ENCODE results near the gene PRPF6.

The PRPF6 gene

DNA sequence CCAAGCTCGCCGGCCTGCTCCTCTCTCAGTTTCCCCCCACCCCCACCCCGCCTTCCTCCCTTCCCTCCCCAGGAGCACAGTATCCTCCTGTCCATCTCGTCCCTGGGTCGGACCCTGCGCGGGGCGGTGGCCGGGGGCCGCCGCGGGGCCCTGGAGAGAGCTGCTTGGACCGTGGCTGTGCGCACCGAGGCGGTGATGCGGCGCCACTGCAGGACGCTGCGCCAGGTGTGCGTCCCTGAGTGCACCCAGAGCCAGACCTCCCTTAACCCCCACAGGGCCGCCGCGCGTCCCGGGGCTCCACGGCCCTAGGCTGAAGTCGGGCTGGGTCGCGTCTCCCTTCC lies 57.3 kb downstream of the PRPF6 start:
- no peak for DNase-seq

DNA sequence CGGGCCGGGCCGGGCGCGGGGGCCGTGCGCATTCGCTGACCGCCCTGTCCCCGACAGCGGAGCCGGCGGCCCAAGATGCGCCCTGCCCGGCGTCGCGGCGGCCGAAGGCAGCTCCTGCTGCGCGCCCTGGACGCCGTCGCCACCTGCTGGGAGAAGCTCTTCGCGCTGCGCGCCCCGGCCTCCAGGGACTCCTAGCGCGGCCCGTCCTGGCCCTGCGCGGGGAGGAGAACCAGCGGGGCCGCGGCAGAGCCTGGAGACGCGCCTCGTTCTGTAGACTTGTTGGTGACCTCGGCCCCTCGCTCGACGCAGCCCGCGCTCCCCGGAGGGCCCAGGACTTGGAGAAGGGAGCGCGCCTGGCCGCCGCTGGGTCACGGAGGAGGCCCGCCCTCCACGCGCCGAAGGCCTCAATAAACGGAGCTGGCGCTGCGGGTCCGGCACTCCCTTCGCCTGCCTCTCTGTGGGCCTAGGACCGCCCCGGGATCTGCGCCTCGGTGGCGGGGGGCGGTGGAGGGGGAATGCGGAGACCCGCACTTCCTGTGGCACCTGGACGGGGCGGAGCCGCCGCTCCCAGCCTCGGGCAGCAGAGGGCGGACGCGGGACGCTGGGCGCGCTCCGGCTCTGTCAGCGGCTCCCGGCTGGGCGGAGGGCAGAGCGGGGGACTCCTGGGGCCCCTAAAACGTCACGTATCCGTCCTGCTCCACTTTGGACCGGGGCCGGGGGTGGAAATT lies 57.8 kb downstream of the PRPF6 start:
- DNase-seq, result no peak

DNA sequence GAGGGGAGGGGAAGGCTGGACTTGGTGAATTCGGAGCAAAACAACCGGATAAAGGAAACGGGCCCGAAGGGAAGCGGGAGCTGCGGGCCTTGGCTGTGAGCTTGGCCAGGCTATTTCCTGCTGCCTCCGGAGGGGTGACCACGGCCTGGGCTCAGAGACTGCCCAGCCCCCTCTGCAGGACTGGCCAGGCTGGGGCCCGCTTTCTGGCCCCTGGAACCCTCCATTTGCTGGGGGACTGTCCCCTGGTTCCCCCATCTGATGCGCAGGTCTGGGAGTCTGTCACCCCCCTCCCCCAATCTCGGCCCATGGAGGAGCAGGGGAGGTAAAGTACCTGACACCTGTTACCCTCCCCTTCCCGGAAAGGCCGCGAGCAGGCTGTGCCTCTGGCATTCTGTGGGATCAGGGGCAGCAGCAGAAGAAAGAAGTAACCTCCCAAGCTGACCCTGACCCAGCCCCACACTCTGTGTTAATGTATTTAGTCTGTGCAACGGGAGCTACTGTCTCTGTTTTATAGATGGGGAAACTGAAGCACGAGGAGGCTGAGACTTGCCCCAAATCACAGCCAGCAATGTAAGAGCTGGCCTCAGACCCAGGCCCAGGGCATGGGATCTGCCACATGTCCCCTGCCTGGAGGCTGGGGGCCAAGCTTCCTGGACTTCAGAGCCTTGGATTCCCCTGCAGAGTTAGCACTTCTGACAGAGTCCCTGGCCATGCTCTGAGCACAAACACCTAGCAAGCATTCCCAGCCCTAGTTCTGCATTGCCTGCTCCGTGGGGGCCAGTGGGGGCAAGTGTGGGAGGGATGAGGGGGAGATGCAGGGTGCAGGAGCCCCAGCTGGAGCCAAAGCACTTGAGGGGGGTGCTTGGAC lies 58.6 kb downstream of the PRPF6 start:
- no peak for DNase-seq

DNA sequence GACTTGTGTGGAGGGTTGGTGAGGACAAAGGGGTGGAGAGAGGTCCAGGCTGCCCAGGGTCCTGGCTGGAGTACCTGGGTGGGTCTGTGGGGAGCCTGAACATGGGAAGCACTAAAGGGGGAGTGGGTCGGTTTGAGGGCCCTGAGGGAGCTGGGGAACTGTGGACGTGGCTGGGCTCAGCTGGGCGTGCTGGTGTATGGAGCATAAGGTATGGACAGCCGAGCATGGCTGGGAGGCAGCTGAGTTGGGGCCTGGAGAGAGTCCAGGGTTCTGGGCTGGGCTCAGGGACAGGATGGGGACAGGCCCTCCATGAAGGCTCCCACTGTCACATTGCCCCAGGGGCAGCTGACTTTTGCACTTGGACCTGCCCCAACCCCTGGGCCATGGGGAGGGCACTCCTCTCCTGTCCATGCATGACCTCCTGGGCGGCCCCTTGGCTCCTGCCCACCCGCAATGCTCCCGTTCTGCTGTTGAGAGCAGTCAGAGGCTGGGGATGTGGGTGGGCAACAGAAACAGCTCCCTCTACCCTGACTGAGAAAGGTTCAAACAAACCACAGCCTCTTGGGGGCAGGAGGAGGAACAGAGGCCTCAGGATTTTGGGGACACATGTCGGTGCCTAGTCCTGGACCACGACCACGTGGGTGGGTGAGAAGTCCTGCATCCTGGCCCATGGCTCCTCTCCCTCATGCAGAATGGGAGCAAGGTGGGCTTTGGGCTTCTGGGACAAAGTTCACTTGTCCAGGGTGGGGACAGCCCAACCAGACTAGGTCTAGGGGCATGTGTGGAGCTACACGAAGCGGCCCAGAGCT lies 59.5 kb downstream of the PRPF6 start:
- DNase-seq, result no peak

DNA sequence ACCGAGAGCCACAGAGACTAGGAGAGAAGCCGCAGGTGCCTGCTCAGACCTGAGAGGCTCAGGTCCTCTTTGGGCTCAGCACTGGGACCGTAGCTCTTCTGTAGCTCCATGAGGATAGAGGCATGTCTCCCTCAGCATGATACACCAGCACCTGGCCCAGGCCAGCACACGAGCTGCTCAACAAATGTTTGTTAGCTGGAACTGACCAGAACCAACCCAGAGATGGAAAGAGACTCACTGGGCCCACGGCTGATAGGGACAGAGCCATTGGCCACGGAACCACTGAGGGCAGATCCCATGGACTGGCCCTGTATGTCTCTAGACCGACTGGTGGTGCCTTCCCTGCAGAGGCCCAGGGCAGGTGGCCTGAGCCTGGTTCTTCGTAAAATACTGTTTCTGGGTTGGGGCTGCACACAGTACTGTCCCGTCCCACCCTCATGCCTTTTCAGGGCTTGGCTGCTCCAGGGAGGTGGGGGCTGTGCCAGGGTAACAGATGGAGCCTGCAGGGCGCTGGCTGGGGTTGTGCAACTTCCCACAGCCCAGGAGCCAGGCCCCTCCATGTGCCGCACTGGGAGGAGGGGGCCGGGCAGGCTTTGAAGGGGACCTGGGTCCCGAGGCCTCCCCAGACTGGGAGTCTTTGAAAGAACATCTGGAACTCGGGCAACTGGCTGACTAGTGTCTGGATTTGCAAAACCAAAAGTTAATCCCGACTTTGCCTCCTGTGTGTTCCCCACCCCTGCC lies 60.3 kb downstream of the PRPF6 start:
- DNase-seq, result no peak

DNA sequence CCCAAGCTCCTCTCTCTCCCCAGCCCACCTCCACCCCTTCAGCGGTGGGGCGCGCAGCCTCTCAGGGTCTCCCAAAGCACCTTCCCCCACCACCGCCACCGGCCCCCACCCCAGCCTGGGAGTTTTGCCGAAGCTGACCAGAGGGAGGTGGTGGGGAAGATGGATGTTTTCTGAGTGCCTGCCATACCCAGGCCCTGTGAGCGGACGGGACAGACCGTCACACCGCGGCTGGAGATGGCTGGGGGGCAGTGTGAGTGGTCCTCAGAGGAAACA lies 60.8 kb downstream of the PRPF6 start:
- no peak for DNase-seq

DNA sequence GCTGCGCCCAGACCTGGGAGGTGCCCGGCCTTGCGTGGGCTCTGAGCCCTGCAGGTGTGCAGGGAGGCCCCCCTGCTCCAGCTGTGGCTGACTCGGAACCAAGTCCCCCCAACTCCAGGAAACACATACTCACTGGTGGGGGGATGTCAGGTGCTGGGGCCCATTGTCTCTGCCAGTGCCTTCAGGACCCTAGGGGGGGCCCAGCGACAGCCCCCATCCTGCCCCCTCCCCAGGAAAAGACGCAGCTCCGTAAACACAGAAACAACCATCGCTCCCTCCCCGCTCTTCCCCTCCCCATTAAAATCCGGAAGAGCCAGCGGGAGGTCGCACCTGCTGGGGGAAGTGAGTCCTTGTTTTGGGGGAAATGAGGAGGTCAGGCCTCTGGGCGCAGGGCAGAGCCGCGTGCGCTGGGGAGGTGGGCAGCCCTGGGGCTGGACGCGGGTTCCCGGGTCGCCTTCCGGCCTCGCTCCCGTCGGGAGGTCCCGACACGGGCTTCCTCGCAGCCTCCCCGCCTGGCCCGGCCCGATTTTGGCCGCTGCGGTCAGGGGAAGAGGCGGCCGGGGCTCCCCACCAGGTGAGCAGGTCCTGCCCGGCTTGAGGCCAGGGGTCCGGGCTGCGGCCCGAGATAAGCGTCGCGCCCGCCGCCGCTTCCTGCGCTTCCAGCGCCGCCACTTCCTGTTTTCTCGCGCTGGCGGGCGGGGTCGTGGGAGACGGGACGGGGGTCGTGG lies 61.3 kb downstream of the PRPF6 start:
- no peak for DNase-seq

DNA sequence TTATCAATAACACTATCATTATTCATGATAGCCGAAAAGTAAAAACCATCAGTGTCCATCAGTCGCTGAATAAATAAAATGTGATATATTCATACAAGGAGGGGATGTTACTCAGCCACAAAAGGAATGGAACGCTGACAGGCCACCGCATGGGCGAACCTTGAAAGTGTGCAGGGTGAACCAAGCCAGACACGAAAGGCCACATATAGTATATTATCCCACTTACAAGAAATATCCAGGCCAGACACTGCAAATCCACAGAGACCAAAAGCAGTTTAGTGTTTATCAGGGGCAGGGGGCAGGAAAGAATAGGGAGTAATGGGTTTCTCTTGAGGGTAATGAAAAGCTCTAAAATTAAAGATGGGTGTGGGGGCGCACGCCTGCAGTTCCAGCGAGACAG lies 62.8 kb downstream of the PRPF6 start:
- no peak for DNase-seq

DNA sequence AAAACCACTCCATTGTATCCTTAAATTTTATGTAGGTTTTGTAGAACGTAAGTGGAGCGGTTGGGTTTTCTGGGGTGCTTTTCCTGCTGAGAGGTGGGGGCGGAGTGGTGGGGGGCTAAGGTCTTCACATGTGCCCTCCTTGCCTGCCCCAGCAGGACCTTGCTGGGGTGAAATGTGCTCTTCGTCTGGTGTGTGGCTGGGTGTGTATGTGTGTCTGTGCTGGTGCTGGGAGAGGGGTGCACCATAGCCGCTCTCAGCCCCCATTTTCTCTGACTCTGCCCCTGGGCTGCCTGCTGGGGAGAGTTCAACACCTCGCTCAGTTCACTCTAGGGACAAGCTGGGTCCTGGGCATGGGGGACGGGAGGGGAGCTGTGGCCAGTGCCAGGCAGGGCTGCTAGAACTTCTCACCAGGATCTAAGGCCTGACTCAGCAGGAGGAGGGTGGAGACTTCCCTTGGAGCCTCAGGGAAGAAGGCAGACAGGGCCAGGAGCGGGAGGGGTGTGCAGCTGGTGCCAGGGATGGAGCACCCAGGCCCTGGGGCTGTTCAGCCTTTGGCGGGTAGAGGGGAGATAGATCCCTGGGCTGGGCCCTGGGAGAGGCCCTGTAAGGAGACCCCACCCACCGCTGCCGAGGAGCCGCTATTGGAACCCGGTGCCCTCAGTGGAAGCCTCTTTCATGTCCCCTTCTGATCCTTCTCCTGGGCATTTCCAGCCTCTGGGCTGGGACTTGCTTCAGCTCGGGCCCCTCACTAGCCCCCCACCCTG lies 63.7 kb downstream of the PRPF6 start:
- DNase-seq, result no peak

DNA sequence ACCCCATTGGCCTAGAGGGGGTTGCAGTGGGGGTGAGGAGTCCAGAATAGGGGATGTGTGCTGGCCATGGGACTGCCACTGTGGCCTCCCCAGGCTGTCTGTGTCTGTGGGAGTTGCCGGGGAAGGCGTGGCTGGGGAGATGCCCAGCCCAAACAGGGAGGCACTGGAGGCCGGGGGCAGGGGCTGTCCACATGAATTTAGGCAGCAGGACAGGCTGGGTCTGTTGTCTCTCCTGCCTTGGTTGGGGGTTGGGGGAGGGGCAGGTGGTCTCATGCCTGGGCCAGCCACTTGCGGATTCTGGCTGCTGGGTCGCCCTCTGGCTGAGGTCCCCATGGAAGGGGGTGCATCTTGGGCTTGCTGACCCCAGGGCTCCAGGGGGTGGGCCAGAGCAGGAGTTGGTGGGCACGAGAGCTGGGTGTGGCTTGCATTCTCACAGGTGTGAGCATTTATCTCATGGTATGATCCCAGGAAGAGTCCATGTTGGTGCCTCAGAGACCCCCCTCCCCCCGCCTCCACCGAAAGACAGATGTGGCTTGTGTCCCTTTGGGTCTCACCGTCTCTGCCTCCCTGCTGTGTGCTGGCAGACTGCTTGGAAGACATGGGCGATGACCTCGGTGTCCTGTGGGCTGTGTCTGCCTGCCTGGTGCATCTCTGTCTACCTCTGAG lies 64.5 kb downstream of the PRPF6 start:
- no peak for DNase-seq

DNA sequence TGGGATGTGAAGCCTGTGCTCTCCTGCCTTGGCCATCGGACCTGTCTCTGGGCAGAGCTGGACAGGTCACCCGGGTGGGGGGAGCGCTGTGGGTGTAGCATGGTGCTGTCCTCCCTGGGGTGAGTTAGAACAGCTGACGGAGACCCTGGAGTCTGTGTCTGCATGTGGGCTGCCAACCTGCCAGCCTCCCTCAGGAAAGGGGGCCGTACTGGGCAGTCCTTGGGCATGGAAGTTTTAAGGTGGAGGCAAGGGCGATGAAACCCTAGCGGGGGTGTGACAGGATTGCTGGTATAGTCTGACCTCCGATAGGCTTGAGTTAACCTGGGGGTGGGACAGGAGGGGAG lies 66.1 kb downstream of the PRPF6 start:
- no peak for DNase-seq

DNA sequence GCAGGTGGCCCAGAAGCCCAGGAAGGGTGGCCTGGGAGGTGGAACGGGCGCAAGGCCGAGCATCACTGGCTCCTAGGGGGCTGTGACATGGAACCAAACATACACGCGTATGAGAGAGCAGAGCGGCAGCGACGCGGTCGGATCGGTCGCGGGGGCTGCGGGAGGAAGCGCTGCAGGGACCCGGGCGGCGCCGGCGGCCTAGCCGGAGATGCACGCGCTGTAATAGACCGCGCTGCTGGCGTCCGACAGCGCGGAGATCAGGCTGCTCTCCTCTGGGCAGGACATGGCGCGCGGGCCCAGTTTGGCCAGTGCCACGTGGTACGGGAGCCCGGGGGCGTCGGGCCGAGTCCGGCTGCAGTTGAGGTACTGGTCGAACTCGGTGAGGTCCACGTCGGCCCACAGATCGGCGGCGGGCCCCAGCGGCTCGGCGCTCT lies 67.1 kb downstream of the PRPF6 start:
- DNase-seq, result no peak

DNA sequence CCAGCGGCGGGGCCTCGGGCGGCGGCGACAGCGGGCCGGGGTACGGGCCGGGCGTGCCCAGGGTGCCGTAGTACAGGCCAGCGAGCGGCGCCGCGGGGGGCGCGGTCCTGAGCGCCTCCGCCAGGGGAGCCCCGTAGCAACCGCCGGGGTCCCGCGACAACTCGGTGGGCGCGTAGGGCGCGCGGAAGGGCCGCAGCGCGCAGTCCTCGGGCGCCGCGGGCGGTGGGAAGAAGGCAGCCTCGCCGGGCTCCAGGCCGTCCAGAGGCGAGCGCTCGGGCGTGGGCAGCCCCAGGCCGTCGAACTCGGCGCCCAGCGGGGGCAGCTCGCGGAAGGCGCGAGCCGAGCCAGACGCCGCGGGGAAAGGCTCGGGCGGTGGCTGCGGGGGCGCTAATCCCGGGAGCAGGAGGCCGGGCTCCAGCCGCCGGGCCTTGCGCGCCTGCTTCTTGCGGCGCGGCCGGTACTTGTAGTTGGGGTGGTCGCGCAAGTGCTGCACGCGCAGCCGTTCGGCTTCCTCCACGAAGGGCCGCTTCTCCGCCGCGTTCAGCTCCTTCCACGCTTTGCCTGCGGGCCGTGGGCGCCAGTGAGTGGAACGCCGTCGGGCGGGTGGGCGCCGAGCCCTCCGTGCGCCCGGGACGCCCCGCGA lies 67.6 kb downstream of the PRPF6 start:
- DNase-seq, result no peak

DNA sequence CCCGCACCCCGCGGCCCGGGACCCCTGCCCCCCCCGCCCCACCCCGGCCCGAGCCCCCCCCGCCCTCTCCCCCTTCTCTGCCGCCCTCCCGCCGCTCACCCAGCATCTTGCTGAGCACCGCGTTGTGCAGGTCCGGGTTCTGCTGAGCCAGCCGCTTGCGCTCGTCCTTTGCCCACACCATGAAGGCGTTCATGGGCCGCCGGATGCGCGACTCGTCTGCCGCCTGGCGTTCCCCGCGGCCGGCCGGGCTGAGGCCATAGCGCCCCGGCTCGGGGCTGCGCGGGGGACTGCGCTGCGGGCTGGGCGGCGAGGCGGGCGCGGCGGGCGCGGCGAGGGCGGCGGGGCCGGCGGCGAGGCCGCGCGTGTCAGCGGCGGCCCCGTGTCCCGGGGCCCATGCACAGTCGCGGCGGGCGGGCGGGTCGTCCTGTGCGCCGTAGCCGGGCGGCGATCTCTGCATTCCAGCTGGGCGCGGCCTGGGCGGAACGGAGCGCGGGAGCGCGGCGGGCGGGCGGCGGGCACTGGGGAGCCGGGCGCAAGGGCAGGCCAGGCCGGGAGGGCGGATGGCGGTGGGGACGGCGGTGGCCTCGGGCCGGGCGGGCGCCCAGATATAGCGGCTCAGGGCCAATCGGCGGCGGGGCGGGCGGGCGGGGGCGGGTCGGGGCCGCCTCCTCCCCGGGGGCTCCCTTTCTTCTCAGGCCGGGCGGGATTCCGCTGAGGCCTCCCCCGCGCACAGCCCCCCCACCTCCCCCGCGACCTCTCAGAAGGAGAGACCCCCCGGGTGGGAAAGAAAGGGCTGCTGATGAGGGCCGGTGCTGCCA lies 68.3 kb downstream of the PRPF6 start, which contains the start of gene SOX18:
TSS of gene SOX18 (minus strand) at position 580 of the 818 bp plus-strand sequence. CDS start at position 457, 123 bp downstream.
- no peak for DNase-seq

DNA sequence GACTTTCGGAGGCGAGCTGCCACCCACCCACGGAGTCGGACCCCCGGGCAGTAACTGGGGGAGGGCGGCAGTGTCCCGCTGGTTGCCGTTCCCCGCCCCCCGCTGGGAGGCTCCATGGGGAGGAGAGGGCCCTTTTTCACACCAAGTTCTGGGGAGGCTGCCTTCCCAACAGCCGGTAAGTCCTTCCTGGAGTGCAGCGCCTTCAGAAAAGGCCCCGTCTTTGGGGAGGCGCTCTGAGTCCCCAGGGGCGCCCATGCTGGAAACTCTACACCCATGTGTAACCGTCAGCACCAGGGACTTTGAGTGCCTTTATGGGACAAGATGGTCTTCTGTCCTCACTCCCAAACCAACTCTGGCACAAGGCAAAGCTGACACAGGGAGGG lies 68.9 kb downstream of the PRPF6 start:
- DNase-seq, result no peak

DNA sequence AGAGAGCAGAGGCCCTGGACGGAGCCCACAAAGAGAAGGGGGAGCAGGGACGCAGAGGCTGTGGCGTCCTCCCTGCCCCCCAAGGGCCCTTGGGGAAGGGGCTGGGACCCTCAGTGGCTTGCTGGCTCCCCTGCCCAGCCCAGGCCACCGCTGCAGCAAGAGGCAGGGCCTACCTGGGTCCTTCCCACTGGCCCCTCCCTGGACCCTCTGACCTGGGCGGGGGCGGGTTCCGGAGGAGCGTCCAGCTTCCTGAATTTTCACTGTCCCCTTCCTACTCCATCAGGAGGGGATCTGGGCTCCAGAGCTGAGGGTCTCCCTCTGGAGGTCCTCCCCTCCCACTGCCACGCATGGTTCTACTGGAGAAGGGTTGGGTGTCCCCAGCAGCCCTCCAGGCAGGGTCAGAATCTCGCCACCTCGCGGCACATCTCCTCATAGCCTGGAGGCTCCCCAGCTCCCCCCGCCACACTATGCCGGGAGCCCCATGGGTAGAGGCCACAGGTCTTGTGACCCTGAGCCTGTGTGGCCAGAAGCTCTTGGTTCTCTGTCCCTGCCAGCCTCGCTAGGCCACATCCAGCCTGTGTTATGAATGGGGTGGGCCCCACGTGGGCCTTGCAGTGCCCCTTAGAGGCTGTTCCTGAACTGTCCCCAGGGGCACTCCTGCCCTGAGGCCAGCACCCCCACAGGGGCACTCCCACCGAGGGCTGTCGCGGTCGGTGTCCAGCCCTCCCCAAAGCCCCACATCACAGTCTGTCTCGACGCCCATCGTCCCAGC lies 69.5 kb downstream of the PRPF6 start:
- no peak for DNase-seq

DNA sequence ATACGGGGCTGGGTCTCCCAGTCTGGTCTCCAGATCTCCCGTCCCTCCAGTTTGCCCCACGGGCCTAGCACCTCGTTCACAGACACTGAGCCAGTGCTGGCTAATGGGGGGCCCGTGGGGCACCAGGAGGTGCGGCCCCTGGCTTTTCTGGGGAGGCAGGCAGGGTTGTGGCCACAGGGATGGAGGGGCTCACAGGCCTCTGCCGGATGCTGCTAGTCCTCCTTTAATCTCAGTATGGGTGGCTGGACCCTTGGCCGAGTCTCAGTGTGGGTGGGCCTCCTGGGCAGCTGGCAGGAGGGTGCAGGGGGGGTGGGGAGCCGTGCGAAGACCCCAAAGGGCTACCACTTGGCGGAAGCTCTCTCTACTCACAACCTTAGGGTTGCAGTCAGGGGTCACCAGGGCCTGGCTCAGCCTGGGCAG lies 70.1 kb downstream of the PRPF6 start:
- no peak for DNase-seq

DNA sequence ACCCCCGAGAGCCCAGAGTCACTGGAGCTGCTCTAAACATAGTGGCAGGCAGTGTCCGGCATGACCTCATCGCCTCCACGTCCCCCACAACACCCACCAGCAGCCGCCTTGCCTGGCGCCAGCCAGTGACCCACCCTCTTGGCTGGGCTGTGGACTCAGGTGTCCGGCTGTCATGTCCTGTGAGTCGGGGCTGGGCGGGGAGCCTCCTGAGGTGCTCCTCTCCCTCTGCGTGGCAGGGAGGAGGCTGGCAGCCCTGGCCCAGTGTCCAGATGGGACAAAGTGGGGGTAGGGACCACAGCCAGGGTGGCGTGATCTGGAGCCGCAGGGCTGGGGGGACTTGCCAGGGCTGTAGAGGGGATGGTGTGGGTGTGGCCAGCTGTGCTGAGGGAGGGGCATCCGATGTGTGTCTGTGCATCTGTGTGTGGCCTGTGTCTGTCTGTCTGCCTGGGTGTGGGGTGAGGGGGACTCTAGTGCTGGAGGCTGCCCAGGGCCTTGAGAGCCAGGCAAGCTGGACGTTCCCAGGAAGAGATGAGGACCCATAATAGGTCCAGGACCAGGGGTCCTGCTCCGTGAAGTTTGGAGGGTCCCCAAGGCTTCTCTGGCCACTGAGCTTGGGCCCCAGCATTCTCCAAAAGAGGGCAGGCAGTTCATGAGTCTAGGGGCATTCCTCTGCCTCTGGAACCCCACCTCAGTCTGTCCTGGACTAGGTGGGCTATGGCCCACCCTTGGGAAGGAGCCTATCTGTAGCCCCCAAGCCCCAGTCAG lies 70.8 kb downstream of the PRPF6 start:
- no peak for DNase-seq

Measured in NK-92 treated with Interleukin-12 subunit alpha and Interleukin-12 subunit beta, amount 100 ng/mL, for 24 hours (cell line).